A673 (cell line): ENCODE data around the gene FLRT1. TPM values are rescaled to one million over a fixed set of nuclear protein-coding genes. Genes with fewer than 3 reads are reported as not detected.

Experiments used
- BruUV-seq: library from RNA; stranded (reverse); fragments of 400-500 nt; replicated peaks from 2 replicates; lab custom pipeline; 2021; lab: Mats Ljungman, UMichigan
- CTCF ChIA-PET: fragments of 300-600 bp; sonication (Branson Sonifier 250); formaldehyde crosslinking; loops from one replicate; lab custom pipeline; 2022; ENCODE audit warnings: antibody characterized with exemption; lab: Charles Lee
- POLR2A ChIA-PET: fragments of 300-600 bp; sonication (Branson Sonifier 250); formaldehyde crosslinking; loops from one replicate; lab custom pipeline; 2022; ENCODE audit warnings: antibody characterized with exemption; ENCODE audit not compliant: low non-redundant PET; lab: Charles Lee
- DNase-seq: peaks from one replicate; pipeline ENCODE4 v3.0.0-alpha.2; 2015; ENCODE audit warnings: low spot score
- H3K27ac ChIP-seq: fragments of 200-600 bp; sonication (generic); 2 replicates; pipeline ENCODE4 v1.5.1; 2016; ENCODE audit warnings: mixed run types, low read depth, mild to moderate bottlenecking, mixed read lengths, antibody characterized with exemption, low read length; ENCODE audit not compliant: poor library complexity, severe bottlenecking
- H3K27me3 ChIP-seq: fragments of 200-600 bp; sonication (generic); replicated peaks from 2 replicates; pipeline ENCODE4 v1.6.1; 2017; ENCODE audit warnings: mixed run types, low read depth, mild to moderate bottlenecking, mixed read lengths, antibody characterized with exemption, low read length; ENCODE audit not compliant: insufficient read depth, poor library complexity
- H3K36me3 ChIP-seq: fragments of 200-600 bp; sonication (generic); 2 replicates; pipeline ENCODE4 v1.6.1; 2016; ENCODE audit warnings: mixed run types, mild to moderate bottlenecking, mixed read lengths, antibody characterized with exemption, low read length; ENCODE audit not compliant: insufficient read depth, poor library complexity, severe bottlenecking
- H3K4me1 ChIP-seq: fragments of 200-600 bp; sonication (generic); 2 replicates; pipeline ENCODE4 v1.6.1; 2017; ENCODE audit warnings: mixed run types, mild to moderate bottlenecking, mixed read lengths, antibody characterized with exemption, low read length; ENCODE audit not compliant: insufficient read depth, poor library complexity, severe bottlenecking
- H3K4me3 ChIP-seq: fragments of 200-600 bp; sonication (generic); 2 replicates; pipeline ENCODE4 v1.5.1; 2016; ENCODE audit warnings: low read depth, mixed run types, mild to moderate bottlenecking, mixed read lengths, low read length; ENCODE audit not compliant: poor library complexity, severe bottlenecking
- H3K9me3 ChIP-seq: fragments of 200-600 bp; sonication (generic); 2 replicates; pipeline ENCODE4 v1.6.1; 2016; ENCODE audit warnings: mixed run types, low read depth, mild to moderate bottlenecking, mixed read lengths, antibody characterized with exemption, low read length; ENCODE audit not compliant: poor library complexity, severe bottlenecking
- EZH2 ChIP-seq: fragments of 200-600 bp; sonication (generic); IDR thresholded peaks from 2 replicates; pipeline ENCODE4 v1.6.1; 2017; ENCODE audit warnings: borderline replicate concordance, low read depth, mild to moderate bottlenecking, mixed read lengths, antibody characterized with exemption, low read length; ENCODE audit not compliant: poor library complexity, severe bottlenecking
- intact Hi-C: fragments of 100-400 bp; cut with micrococcal nuclease; formaldehyde crosslinking; loops from one replicate; pipeline ENCODE4 v1.10.0; 2022; ENCODE audit not compliant: unreplicated experiment
- total RNA-seq: library from RNA; stranded (reverse); gene quantifications from 2 replicates; pipeline ENCODE4 v1.2.3, GENCODE V29; 2021
- TF ChIP-seq, protein P1 (sequence below): fragments of 300-800, 200-600 bp; sonication (generic); conservative IDR thresholded peaks from 2 replicates; pipeline ENCODE4 v1.5.1; 2017; ENCODE audit warnings: low read depth, mild to moderate bottlenecking, antibody characterized with exemption, low read length, moderate library complexity, mixed read lengths

FLRT1 gene
- total RNA-seq, 1 experiment from 2014 or later, result 0.45 TPM

DNA sequence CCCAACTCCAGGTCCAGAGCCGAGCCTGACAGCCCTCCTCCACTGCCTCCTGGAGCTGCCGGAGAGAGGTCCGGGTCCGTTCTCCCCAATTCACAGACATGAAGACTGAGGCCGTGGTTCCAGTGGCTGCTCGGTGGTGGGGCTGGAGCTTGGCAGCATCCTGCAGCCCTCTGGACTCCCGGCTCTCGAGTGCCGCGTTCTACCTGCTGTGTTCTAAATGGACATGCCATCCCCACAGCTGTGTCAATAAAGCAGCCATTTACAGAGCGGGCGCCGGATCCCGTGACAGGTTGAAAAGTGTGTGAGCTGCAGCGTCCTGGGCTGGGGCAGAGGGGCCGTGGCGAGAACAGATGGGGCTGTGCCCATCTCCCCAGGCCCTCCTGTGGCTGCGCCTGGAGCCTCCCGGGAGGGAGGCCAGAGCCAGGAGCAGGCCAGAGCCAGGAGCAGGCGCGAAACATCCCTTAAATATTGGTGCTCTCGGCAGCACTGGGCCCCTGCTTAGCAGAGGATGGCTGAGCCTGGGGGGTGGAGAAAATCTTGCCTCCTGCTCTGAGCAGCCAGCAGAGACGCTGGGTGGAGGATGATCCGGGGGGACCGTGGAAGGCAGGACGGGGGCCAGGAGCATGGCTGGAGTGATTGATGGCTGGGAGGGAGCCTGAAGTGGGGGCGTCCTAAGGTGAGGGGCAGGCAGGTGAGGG, 46.2 kb downstream of the FLRT1 start:
- TF ChIP-seq EZH2, result no peak
- TF ChIP-seq, protein P1, sequence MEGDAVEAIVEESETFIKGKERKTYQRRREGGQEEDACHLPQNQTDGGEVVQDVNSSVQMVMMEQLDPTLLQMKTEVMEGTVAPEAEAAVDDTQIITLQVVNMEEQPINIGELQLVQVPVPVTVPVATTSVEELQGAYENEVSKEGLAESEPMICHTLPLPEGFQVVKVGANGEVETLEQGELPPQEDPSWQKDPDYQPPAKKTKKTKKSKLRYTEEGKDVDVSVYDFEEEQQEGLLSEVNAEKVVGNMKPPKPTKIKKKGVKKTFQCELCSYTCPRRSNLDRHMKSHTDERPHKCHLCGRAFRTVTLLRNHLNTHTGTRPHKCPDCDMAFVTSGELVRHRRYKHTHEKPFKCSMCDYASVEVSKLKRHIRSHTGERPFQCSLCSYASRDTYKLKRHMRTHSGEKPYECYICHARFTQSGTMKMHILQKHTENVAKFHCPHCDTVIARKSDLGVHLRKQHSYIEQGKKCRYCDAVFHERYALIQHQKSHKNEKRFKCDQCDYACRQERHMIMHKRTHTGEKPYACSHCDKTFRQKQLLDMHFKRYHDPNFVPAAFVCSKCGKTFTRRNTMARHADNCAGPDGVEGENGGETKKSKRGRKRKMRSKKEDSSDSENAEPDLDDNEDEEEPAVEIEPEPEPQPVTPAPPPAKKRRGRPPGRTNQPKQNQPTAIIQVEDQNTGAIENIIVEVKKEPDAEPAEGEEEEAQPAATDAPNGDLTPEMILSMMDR, result no peak
- ChIA-PET CTCF (no interaction called here), POLR2A (no interaction called here)
- no peak for DNase-seq
- intact Hi-C loops, result no loop called here
- no peak overlapping the region for H3K27ac ChIP-seq
- H3K27me3 ChIP-seq, result no peaks in the 10 kb centered on the region
- H3K4me3 ChIP-seq, result no peak overlapping the region
- H3K9me3 ChIP-seq, result no peaks in the 10 kb centered on the region
- H3K4me1 ChIP-seq, result peaks cover 33% of the 10 kb centered on the region
- no peaks in the 10 kb centered on the region for H3K36me3 ChIP-seq
- no TSS peak for BruUV-seq

- no peak overlapping the region for H3K4me3 ChIP-seq
- H3K4me1 ChIP-seq, result peaks cover 22% of the 10 kb centered on the region
- no peaks in the 10 kb centered on the region for H3K27me3 ChIP-seq
- TF ChIP-seq, protein P1, result no peak
- TF ChIP-seq EZH2, result no peak
- ChIA-PET POLR2A (interaction anchor here (0.7 kb wide), 1 partner anchor 13 kb away, joined by 3 read pairs; no protein-coding TSS in a partner anchor), CTCF (no interaction called here)
- H3K9me3 ChIP-seq, result no peaks in the 10 kb centered on the region
- H3K36me3 ChIP-seq, result no peaks in the 10 kb centered on the region
- H3K27ac ChIP-seq, result no peak overlapping the region
- BruUV-seq, result no TSS peak
- intact Hi-C loops, result no loop called here
- DNase-seq, result no peak
Measured at GRCh38 chr11:64083398-64084080, 47.8 kb downstream of the FLRT1 start.

GRCh38 chr11:64084146-64084950, 48.6 kb downstream of the FLRT1 start:
- intact Hi-C loops, result no loop called here
- CTCF ChIA-PET, result no interaction called here
- no peak for DNase-seq
- Histone ChIP-seq H3K27ac (no peak overlapping the region), H3K4me3 (no peak overlapping the region), H3K27me3 (no peaks in the 10 kb centered on the region), H3K9me3 (no peaks in the 10 kb centered on the region), H3K36me3 (no peaks in the 10 kb centered on the region), H3K4me1 (peaks cover 15% of the 10 kb centered on the region)
- POLR2A ChIA-PET, result no interaction called here
- TF ChIP-seq, protein P1, result no peak
- no peak for TF ChIP-seq EZH2
- no TSS peak for BruUV-seq
